Measurements from ENCODE around the gene ZMYND8.
"Not testable (repeated sequence)": the region's sequence is repeated elsewhere in the genome, so short reads cannot be mapped to it uniquely, and the experiment has no call there.

ZMYND8 gene

DNA sequence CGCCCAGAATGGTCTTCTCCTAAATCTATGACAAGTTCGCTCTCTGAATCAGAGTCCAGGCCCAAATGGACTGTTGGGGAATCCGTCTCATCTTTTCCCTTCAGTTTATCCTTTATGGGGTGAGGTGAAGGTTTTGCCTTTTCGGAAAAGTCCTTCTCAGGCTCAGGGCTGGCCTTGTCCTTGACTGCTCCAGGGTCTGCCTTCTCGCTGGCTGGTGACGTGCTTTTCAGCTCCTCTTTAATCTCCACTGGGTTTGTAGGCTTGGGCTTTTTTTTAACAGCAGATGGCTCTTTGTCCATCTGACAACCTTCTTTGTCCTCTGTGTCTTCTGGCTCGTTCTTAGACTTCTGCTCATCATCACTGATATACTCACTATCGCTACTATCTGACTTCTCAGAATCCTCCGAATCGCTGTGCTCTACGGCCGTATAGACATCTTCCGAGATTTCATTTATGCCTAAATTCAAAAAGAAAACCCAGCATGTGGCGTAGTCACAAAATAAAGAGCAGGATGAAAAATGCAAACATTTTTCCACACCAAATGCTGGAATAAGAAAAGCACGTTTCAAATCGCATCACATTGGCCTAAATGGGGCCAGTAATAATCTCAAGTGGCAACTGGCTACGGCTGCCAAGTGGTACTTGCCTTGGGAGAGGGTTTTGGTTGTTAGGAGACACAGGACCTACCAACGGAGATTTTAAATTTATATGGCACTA is 110.3 kb downstream of the ZMYND8 start:
- DNase-seq (ENCODE audit: low read depth in 2 of 2): no peak

DNA sequence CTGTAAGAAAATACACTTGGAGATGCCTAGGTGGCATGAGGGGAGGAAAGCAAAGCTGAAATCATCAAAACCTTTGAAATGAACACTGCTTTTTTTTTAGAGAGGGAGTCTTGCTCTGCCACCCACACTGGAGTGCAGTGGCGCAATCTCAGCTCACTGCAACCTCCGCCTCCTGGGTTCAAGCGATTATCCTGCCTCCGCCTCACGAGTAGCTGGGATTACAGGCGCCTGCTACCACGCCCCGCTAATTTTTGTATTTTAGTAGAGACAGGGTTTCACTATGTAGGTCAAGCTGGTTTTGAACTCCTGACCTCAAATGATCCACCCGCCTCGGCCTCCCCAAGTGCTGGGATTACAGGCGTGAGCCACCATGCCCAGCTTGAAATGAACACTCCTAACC is 111.3 kb downstream of the ZMYND8 start:
- not testable (repeated sequence) for DNase-seq (ENCODE audit: low read depth in 2 of 2)

DNA sequence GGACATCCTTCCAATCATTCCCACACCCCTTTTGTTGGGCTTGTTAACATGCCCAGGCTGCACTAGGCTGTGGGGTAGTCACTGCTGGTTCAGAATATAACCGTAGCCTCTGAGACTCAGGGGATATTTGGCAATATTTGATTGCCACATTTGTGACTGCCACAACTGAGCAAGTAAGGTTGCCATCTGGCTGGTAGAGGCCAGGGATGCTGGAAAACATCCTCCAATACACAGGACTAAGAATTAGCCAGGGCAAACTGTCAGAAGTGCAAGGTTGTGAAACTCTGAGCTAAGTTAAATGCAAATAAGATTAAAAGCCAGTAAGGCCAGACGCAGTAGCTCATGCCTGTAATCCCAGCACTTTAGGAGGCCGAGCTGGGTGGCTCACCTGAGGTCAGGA is 112.0 kb downstream of the ZMYND8 start:
- no peak for DNase-seq (ENCODE audit: low read depth in 2 of 2)

DNA sequence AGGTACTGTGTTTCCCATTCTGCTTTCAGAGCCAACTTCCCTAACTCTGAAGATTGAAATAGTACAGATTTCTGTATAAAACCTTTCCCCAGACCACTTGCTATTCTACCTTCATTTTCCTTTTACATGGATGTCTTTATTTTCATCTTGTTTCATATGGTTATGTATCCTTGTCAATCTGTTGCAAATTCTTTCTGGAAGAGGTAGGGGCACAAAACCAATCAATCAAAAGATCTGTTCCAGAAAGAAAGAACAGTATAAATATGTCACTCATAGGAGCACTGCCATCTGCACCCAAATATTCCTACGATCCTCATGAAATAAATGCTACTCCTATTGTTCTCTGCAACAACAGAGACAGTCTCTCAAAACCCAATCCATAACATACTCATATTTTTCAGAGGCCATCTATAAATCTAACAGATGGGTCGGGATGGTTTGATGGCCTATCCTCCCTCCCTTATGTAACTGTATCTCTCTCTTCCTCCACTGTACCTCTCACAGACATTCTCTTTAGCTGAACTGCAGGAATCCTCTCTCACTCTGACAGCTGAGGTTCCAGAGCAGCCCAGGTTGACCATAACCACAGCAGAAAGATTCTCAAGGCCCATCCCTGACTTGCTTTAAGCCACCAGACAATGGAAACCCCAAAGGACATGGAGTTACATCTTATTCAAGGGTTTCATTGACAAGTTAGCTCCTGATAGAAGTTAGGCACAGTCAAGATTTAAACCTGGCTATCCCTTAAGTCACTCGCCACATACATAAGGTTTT is 112.8 kb downstream of the ZMYND8 start:
- DNase-seq (ENCODE audit: low read depth in 2 of 2): no peak

DNA sequence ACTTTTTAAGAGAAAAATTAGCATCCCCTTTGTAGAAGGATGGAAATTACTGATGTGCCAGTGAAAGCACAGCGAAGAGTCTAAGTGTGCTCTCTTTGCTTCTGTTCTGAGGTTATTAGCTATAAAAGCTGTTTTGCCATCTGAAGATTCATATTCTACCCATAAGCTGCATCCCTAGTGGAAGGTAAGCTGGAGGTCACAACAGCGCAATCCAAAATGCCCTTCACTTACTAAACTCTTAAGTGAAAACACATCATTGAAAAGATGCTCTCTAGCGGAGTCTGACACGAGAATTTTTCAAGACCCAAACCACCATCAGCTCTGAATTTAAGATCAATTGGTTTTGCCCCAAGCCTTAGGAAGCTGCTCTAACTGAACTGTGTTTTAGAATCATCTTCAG is 113.5 kb downstream of the ZMYND8 start:
- DNase-seq (ENCODE audit: low read depth in 2 of 2): no peak

DNA sequence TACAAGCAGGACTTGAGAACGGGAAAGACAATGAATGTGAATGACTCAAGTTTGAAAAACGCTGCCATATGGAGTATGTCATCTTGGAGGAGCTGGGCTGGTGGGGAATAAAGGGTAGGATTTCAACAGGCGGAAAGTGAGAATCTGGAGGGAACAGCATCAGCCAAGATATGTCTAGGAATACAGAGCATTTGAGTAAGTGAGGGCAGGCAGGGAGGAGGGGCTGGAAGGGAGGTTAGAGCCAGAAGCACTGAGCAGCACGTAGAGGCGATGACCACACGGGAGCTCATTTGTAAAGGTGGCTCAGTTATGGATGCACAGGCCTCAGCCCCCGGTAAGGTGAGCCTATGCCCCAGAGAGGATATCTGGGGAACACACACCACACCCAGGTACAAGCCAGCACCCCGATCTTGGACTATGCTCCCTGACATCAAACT is 115.1 kb downstream of the ZMYND8 start:
- DNase-seq (ENCODE audit: low read depth in 2 of 2): no peak

DNA sequence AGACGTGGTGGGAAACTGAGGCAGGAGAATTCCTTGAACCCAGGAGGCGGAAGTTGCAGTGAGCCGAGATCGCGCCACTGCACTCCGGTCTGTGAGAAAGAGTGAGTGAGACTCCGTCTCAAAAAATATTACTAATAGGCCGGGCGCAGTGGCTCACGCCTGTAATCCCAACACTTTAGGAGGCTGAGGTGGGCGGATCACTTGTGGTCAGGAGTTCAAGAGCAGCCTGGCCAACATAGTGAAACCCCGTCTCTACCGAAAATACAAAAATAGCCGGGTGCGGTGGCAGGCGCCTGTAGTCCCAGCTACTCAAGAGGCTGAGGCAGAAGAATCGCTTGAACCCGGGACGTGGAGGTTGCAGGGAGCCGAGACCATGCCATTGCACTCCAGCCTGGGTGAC is 116.4 kb downstream of the ZMYND8 start:
- DNase-seq (ENCODE audit: low read depth in 2 of 2): not testable (repeated sequence)

DNA sequence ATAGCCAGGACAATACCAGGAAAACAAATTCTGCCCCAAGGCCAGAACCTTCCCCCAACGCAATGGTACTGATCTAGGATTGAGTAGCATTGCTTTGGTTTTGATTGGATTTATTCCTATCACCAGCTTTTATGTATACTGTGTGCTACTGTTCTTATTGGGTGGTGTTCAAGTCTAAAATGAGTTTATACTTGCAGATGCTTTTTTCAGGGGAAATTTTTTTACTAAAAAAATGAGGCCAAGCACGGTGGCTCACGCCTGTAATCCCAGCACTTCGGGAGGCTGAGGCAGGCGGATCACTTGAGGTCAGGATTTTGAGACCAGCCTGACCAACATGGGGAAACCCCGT is 116.8 kb downstream of the ZMYND8 start:
- DNase-seq (ENCODE audit: low read depth in 2 of 2): no peak

DNA sequence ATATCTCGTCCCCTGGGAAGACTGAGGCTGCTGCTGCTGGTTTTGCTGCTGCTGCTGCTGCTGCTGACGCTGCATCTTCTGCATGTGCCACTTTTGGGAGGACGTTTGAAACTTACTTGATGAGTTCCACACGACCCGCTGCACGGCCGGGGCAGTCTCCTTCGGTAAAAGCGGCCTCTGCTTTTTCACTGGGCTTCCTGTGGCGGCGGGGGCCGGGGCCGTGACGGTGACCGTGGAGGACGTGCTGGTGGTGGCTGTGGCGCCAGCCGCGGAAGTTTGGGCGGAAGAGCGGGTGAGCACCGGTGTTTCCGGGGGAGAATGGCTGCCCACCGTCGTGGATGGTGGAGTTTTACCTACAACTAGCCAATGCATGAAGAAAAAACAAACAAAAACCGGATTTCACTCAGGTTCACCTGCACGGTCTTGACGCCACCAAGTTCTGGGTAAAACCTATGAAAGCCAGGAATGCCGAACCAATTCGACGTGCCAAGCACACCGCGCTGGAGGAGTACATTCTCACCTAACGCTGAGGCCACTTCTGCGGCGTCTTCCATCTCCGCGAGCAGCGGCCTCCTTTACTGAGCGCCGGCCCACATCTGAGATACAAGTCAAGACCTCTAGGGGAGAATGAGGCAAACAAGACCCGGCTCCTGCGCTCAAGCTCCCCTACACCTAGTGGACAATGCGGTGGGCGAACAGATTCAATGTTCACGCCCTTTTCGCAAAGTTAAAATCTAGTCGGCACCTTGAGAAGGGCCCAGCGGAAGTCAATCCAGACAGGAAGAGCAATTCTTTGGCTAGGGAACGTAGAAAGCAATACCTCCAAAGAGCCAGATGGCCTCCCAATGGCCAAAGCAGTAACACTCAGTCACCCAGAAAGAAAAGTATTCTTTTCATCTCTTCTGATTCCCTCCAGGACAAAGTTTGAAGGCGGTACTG is 117.5 kb downstream of the ZMYND8 start:
- no peak for DNase-seq (ENCODE audit: low read depth in 2 of 2)

DNA sequence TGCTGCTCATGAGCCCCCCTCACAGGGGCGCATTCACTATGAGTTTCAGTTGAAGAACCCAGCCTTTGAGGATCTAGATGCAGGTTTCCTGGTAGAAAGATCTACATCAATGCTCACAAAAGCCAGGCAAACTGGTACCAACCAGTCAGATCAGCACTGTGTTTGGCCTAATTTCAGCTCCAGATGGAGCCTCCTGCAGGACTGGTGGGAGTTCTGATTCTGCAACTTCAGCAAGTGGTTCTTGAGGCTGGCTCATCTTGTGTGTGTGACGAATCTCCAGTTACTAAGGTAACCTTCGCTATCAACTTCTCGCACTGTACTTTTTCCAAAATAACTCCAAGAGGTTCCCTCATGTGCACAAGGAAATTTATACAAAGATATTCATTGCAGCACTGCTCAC is 118.8 kb downstream of the ZMYND8 start:
- DNase-seq (ENCODE audit: low read depth in 2 of 2): no peak

DNA sequence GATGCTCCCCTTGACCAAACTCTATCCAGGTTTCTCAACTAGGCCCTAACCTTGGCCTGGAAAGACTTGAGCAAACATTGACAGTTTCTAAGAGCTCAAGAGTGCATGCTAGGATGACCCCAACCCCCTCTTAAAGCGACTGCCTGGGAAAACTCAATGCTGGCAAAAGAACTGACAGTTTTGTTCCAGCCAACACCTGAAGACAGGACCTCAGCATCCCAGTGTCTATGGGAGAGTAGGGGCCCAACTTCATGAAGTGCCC is 119.9 kb downstream of the ZMYND8 start:
- DNase-seq (ENCODE audit: low read depth in 2 of 2): no peak

DNA sequence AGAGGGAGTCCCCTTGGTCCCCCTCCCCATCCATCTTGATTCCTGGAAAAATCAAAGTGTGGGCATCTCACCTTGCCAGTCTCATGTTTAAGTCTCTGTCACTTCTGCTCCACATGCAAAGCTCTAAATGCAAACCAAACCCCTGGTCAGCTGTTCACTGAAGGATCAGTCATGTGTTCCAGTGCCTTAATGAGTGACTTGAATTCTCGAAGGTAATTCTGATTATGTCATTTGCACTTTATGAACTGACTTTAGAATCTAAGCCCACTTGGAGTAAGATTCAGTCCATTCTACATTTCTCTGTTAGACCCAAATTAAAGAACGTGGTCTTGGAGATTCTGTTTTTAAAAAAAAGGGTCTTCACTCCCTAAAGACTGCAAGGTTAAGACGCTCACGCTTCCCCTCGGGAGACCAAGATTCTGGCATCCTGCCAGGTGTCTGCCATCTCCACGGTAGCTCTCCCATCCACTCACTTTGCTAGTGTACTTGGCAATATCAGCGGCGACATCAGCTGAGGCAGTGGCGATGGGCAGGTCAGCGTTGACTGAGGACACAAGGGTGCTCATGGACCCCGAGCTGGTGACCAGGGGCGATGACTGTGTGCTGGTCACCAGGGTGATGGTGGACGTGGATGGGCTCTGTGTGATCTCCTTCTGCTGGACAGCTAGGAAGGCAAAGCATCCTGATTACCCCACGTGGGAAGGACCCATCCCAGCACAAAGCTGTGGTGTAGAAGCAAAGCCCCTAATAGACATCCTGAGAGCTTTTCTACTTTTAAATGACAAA is 120.5 kb downstream of the ZMYND8 start:
- DNase-seq (ENCODE audit: low read depth in 2 of 2): no peak

DNA sequence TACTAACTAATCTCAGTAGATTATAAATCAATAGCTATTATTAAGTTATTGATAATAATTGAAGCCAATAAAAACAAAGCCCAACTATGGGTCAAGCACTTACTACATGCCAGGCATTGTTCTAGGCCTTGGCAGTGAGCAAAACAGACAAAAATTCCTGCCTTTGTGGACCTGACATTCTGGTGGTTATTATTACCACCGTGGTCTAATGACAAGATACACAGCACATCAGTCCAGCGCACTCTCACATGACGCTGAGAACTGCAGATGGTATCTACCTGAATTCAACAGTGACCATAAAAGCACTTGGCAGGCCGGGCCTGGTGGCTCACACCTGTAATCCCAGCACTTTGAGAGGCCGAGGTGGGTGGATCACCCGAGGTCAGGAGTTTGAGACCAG is 121.4 kb downstream of the ZMYND8 start:
- DNase-seq (ENCODE audit: low read depth in 2 of 2): no peak

DNA sequence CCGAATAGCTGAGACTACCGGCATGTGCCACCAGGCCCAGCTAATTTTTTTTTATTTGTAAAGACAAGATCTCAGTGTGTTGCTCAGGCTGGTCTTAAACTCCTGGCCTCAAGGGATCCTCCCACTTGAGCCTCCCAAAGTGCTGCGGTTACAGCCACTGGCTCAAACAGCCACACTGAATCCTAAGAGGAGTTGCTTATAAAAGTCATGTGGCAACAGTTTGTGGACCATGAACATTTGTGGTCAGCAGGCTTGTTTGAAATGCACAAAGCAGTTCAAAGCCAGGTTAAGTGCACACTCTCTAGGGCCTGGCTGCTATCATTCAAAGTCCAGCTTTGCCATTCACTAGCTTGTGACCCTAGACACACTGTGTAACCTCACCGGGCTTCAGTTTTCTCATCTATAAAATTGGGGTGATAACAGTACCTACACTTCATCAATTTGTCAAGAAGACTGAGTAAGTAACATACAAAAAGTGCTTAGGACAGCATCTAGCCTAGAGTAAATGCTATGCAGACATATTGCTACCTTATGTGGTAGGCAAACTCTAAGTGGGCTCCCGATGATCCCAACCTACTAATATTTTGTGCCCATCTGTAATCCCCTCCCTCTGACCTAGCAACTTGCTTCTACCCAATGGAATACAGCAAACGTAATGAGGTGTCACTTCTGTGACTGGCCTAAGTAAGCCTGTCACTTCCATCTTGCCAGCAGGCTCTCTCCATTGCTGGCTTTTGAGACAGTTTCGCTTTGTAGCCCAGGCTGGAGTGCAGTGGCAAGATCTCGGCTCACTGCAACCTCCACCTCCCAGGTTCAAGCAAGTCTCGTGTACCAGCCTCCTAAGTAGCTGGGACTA is 122.9 kb downstream of the ZMYND8 start:
- DNase-seq (ENCODE audit: low read depth in 2 of 2): no peak

DNA sequence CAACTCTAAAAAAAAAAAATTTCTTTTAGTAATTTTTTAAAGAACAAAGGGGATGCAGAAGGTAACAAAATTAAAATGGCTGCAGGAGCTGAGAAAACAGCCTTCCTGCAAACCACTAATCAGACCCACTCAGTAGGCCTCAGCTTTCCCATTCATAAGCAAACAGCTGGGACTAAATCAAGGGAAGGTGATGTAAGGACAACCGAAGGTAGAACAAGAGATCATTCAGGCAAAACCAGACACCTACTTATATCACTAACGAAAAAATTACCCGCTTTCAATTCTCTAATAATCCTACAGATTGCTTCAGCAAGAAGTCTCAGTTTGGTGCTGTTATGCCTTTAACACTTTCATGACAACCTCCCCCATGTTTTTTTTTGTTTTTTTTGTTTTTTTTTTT is 124.0 kb downstream of the ZMYND8 start:
- DNase-seq (ENCODE audit: low read depth in 2 of 2): no peak

DNA sequence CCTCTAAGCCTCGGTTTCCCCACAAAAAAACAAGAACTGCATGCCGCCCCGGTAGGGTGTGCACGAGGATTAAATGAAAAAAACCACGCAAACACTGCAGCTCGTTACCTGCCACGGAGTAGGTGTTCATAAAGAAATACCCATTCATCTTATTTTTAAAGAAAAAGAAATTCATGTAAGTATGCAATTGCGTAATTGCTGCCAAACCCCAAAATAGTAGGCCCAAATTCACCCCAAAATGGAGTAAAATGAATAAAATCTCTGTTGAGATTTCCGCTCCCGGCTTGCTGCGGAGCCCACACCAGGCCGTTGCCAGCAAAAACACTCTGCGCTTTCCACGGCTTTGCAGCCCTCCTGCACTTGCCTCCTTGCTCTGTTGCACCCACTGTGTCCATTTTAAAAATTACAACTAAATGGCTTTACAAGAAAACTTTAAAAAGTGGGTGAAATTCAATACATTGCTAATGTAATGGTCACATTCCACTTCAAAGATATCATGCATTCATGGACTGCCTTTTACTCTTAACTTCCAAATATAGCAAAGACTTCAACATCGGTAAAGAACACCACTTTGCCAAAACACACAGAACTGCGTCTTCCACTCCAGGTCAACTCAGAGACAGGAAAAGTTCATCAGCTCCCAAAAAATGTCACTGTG is 125.0 kb downstream of the ZMYND8 start:
- DNase-seq (ENCODE audit: low read depth in 2 of 2): no peak

DNA sequence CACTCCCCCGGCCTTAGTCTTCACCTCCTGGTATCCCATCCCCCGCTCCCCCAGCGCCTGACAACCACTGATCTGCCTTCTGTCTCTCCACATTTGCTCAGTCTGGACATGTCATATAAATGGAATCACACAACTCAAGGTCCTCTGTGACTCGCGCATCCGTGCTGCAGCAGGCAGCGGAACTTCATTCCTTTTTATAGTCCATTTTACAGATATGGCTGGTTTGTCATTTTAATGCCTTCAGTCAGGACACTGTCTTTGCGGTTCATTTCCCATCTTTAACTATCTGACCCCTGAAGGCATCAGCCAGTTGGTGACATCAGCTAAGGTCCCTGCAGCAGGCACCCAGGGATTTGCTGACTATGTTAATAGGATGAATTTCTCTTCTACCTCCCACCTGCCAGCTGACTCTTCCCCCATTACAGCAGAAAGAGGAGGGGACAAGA is 125.7 kb downstream of the ZMYND8 start:
- no peak for DNase-seq (ENCODE audit: low read depth in 2 of 2)

DNA sequence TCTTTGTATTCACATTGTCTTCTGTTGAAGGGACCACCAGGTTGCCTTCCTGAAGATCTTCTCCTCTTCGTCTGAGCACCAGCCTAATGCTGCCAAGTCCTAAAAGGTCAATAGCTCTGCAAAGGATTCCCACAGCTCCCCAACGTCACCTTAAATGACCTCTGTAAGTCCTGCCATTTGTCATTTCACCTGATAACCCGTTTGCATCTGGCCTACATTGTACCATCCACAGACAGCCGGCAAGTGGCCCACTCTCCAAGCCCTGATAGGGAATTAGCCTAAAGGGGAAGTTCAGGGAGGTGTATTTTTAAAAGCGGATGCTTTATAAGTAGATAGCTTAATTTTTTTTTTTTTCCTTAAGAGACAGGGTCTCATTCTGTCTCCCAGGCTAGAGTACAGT is 127.8 kb downstream of the ZMYND8 start:
- no peak for DNase-seq (ENCODE audit: low read depth in 2 of 2)

DNA sequence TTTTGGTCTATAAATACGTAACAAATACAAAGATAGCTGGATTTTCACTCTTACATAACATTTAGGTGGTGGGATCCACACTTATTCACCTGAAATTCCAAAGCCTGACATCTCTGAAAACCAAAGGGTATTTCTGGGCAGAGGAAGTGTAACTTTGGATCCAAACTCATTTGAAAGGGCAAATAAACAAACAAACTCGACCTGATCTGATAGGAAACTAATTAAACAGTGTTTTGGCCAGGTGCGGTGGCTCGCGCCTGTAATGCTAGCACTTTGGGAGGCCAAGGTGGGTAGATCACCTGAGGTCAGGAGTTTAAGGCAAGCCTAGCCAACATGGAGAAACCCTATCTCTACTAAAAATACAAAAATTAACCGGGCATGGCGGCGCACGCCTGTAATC is 128.9 kb downstream of the ZMYND8 start:
- no peak for DNase-seq (ENCODE audit: low read depth in 2 of 2)

DNA sequence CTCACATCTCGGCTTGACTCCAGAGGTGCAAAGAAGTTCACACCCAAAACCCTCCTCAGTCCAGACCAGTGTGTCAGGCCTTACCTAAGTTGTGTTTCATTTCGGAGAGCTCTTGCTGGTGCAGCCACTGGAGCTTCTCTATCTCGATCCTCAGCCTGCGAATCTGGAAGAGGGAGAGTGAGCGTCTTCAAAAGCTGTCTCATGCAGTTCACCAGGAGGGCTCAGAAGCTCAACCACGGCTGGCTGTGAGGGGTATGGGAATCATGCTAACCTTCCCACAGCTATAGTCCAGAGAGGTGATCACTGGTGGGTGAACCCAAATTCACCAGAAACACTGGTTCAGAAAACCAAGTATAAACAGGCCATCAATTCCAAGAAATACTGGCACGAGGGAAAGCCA is 129.4 kb downstream of the ZMYND8 start:
- no peak for DNase-seq (ENCODE audit: low read depth in 2 of 2)

All from stimulated activated CD8-positive, alpha-beta memory T cell treated with anti-CD3 and anti-CD28 coated beads, Interleukin-7, amount 100 ng/mL, for 4 hours (primary cell).